HL-60 (cell line): ENCODE data around the gene ATP1B3.

Experiments used
- CTCF ChIP-seq: IDR thresholded peaks from one replicate; pipeline ENCODE4 v1.5.1; 2011; ENCODE audit warnings: low read length, control low read depth, inconsistent platforms; ENCODE audit not compliant: insufficient read depth
- POLR2AphosphoS5 ChIP-seq: IDR thresholded peaks from 2 replicates; pipeline ENCODE4 v1.6.1; 2012; ENCODE audit warnings: low read depth

- TF ChIP-seq CTCF: no peak
- TF ChIP-seq POLR2AphosphoS5: no peak
These were observed 2.4 kb downstream of the ATP1B3 start for GRCh38 chr3:141878817-141879216.
